KMS-11 (cell line): ENCODE data around the gene CSTB.

Experiments used
- H2AFZ ChIP-seq: fragments of 200-600 bp; sonication (generic); 2 replicates; pipeline ENCODE4 v1.6.1; 2016; ENCODE audit warnings: antibody characterized with exemption, mixed run types, low read depth
- H3K27ac ChIP-seq: fragments of 200-600 bp; sonication (generic); 2 replicates; pipeline ENCODE4 v1.6.1; 2016; ENCODE audit warnings: mild to moderate bottlenecking, mixed run types
- H3K27me3 ChIP-seq: fragments of 200-600 bp; sonication (generic); 2 replicates; pipeline ENCODE4 v1.6.1; 2017; ENCODE audit warnings: mild to moderate bottlenecking, low read depth, mixed run types, moderate library complexity; ENCODE audit not compliant: insufficient read depth
- H3K36me3 ChIP-seq: fragments of 200-600 bp; sonication (generic); 2 replicates; pipeline ENCODE4 v1.6.1; 2017; ENCODE audit warnings: mild to moderate bottlenecking, mixed run types; ENCODE audit not compliant: insufficient read depth
- H3K4me1 ChIP-seq: fragments of 200-600 bp; sonication (generic); 2 replicates; pipeline ENCODE4 v1.6.1; 2016; ENCODE audit warnings: mild to moderate bottlenecking, low read depth, mixed run types; ENCODE audit not compliant: poor library complexity, severe bottlenecking
- H3K4me2 ChIP-seq: fragments of 200-600 bp; sonication (generic); 2 replicates; pipeline ENCODE4 v1.7.0; 2016; ENCODE audit warnings: mild to moderate bottlenecking, mixed run types
- H3K4me3 ChIP-seq: fragments of 200-600 bp; sonication (generic); IDR thresholded peaks from 2 replicates; pipeline ENCODE4 v1.6.1; 2017; ENCODE audit warnings: low read depth, low read length, mixed read lengths; ENCODE audit not compliant: insufficient read depth
- H3K79me2 ChIP-seq: fragments of 200-600 bp; sonication (generic); 2 replicates; pipeline ENCODE4 v1.6.1; 2016; ENCODE audit warnings: low read depth, mixed run types; ENCODE audit not compliant: insufficient read depth
- H3K9ac ChIP-seq: fragments of 200-600 bp; sonication (generic); 2 replicates; pipeline ENCODE4 v1.6.1; 2016; ENCODE audit warnings: mild to moderate bottlenecking, mixed run types
- H4K20me1 ChIP-seq: fragments of 200-600 bp; sonication (generic); 2 replicates; pipeline ENCODE4 v1.6.1; 2016; ENCODE audit warnings: mild to moderate bottlenecking, mixed run types; ENCODE audit not compliant: insufficient read depth
- TF ChIP-seq, protein P1 (sequence below): fragments of 200-600 bp; sonication (generic); conservative IDR thresholded peaks from 2 replicates; pipeline ENCODE4 v1.6.1; 2017; ENCODE audit warnings: low read depth, mild to moderate bottlenecking, antibody characterized with exemption, low read length, moderate library complexity, mixed read lengths

Gene CSTB

DNA sequence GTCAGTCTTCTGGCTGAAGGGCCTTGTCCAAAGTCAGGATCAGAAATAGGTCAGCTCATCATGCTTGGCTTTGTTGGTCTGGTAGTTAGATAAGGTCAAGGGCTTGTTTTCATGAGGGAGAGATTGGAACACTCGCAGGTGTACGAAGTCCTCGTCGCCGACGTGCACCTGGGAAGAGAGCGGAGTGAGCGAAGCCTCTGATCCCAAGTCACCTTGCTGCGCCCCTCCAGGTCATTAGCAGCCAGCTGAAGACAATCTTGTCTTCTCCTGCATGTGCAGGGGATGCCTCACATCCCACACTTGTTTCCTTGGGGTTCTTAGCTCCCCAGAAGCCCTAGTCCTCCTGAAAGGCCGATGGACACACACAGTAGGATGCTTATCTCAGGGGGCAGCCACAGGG, 1.9 kb downstream of the CSTB start:
- Histone ChIP-seq H3K27ac (no peak overlapping the region), H2AFZ (no peak overlapping the region), H3K9ac (no peak overlapping the region), H3K4me3 (no peak overlapping the region), H3K4me1 (peaks cover 14% of the 10 kb centered on the region), H3K4me2 (no peak overlapping the region), H3K27me3 (no peaks in the 10 kb centered on the region), H3K79me2 (no peaks in the 10 kb centered on the region), H4K20me1 (no peaks in the 10 kb centered on the region), H3K36me3 (no peaks in the 10 kb centered on the region)
- TF ChIP-seq, protein P1, sequence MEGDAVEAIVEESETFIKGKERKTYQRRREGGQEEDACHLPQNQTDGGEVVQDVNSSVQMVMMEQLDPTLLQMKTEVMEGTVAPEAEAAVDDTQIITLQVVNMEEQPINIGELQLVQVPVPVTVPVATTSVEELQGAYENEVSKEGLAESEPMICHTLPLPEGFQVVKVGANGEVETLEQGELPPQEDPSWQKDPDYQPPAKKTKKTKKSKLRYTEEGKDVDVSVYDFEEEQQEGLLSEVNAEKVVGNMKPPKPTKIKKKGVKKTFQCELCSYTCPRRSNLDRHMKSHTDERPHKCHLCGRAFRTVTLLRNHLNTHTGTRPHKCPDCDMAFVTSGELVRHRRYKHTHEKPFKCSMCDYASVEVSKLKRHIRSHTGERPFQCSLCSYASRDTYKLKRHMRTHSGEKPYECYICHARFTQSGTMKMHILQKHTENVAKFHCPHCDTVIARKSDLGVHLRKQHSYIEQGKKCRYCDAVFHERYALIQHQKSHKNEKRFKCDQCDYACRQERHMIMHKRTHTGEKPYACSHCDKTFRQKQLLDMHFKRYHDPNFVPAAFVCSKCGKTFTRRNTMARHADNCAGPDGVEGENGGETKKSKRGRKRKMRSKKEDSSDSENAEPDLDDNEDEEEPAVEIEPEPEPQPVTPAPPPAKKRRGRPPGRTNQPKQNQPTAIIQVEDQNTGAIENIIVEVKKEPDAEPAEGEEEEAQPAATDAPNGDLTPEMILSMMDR, result no peak

DNA sequence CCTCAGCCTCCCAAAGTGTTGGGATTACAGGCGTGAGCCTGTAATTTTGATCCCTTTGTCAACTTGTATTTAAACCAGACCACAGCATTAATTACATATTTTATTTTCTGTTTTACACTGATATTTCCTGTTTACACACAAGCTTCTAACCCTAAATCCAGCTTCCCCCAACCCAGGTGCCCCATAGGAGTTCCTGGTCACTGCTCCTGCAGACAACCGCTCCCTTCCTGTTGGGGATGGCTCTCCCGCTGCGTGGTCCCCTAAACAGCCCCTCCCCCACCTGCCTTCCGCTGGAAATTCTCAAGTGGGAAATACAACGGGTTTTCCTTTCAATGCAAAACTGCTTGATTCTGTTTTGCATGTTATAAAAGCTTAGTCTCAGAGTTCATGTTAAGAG, 3.7 kb downstream of the CSTB start:
- Histone ChIP-seq H2AFZ (no peak overlapping the region), H3K27ac (no peak overlapping the region), H3K4me1 (peaks cover 6% of the 10 kb centered on the region), H3K4me2 (no peak overlapping the region), H3K79me2 (no peaks in the 10 kb centered on the region), H3K36me3 (no peaks in the 10 kb centered on the region), H4K20me1 (no peaks in the 10 kb centered on the region), H3K9ac (no peak overlapping the region), H3K4me3 (no peak overlapping the region), H3K27me3 (no peaks in the 10 kb centered on the region)
- TF ChIP-seq, protein P1, result no peak

DNA sequence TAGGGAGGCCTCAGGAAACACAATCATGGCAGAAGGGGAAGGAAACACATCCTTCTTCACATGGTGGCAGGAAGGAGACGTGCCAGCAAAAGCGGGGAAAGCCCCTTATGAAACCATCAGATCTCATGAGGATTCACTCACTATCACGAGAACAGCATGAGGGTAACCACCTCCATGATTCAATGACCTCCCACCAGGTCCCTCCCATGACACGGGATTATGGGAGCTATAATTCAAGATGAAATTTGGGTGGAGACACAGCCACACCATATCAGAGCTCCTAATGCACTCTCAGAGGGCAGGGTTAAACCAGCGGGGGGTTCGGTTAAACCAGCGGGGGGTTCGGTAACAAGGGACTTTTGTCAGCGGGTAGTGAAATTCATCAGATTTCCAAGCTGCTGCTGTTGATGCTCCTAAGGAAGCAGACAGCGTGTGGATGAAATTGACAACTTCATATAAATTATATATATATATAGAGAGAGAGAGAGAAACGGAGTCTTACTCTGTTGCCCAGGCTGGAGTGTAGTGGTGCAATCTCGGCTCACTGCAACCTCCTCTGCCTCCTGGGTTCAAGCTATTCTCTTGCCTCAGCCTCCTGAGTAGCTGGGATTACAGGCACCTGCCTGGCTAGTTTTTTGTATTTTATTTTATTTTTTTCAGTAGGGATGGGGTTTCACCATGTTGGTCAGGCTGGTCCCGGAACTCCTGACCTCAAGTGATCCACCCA, 4.2 kb downstream of the CSTB start:
- H3K4me3 ChIP-seq, result no peak overlapping the region
- H3K27me3 ChIP-seq, result no peaks in the 10 kb centered on the region
- H3K79me2 ChIP-seq, result no peaks in the 10 kb centered on the region
- TF ChIP-seq, protein P1, result no peak
- H3K27ac ChIP-seq, result no peak overlapping the region
- H3K4me2 ChIP-seq, result no peak overlapping the region
- peaks cover 6% of the 10 kb centered on the region for H3K4me1 ChIP-seq
- no peak overlapping the region for H2AFZ ChIP-seq
- no peak overlapping the region for H3K9ac ChIP-seq
- no peaks in the 10 kb centered on the region for H4K20me1 ChIP-seq
- H3K36me3 ChIP-seq, result no peaks in the 10 kb centered on the region

DNA sequence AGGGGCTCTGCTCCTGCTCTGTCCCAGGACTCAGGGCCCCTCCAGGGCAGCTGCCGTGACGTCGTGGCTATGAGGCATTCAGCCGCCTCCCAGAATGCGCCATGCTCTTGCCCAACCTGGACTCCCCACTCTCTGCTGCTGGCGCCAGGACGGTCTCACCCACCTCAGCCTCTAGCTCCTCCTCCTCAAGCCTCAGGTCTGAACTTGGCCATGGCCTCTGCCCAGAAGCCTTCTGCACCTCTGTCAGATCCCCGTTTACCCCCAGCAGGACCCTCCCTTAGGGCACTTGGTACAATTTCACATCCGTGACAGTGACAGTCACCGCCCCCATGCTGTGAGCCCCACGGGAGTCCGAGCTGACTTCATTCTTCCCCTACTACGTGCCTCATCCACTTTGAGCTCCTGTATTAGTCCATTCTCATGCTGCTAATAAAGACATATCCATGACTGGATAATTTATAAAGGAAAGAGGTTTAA, 4.9 kb downstream of the CSTB start:
- H3K4me3 ChIP-seq, result no peak overlapping the region
- H3K9ac ChIP-seq, result no peak overlapping the region
- H3K4me2 ChIP-seq, result no peak overlapping the region

More for the DNA sequence above, 4.9 kb downstream of the CSTB start:
- peaks cover 6% of the 10 kb centered on the region for H3K4me1 ChIP-seq
- no peaks in the 10 kb centered on the region for H4K20me1 ChIP-seq
- H3K79me2 ChIP-seq, result no peaks in the 10 kb centered on the region
- TF ChIP-seq, protein P1, result no peak
- no peak overlapping the region for H3K27ac ChIP-seq
- no peaks in the 10 kb centered on the region for H3K36me3 ChIP-seq
- H3K27me3 ChIP-seq, result no peaks in the 10 kb centered on the region
- H2AFZ ChIP-seq, result no peak overlapping the region
